ENCODE data around the gene HECTD4.
"Not testable (repeated sequence)": the region's sequence is repeated elsewhere in the genome, so short reads cannot be mapped to it uniquely, and the experiment has no call there.

Gene HECTD4, protein sequence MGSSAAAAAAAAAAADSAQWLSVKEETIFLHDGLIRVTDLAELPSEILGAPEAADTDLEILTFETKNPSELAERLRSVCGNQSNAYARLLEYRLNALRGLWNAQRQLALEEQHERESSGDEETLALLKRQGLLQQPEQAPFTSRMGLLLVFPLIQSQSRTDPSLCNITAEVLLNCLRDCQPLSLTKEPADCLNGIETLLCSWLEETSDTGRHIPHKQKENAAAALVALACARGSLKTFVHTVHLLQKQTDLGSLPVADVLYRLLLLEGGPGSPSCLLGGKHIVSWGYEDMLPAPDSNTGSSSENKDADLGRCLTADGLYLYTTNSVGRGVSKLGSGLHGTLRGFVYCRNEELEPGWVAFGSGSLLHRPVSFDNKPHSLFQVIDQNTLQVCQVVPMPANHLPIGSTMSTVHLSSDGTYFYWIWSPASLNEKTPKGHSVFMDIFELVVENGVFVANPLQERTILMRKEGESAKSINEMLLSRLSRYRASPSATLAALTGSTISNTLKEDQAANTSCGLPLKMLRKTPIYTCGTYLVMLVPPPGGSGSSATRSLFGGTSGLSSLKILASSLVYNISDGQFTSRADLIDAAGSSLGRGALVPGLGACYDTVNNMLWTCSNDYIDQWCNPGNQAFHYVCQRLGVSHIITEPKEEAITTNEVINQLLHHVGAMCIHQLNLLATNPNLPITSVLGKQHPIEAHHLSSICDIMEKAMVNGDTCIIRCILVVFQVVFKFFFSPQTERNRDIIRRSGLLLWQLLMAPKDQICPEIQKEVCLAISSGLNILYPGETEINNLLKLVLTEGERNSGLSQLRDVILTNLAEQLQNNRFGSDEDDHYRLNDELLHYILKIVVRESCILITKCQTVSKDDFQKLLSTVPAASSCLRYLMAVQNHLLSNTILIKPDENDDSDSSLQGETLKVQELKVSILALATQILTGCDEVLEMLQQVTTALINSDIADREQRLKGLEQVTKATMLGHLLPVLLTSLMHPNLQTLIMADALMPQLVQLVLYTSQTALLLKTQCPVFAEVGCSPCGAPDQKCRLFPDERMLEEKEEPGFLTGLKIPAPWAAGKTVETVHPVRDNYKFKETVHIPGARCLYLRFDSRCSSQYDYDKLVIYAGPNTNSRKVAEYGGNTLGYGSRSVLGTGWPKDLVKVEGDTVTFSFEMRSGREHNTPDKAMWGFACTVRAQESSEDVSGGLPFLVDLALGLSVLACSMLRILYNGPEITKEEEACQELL (N-terminal part only)

GRCh38 chr12:112381883-112382796 lies at the start of gene HECTD4:
TSS of gene HECTD4 (minus strand) at chr12:112382431. CDS start at chr12:112382128, 303 bp downstream.
- H3K4me3 ChIP-seq (ENCODE audit: low read depth, low read length) = peak within 1 kb of the TSS; percentile 71
- peak; percentile 29 for DNase-seq (ENCODE audit: low read depth)

GRCh38 chr12:112431965-112432364 lies 49.7 kb upstream of the HECTD4 start:
- H3K4me3 ChIP-seq (ENCODE audit: low read depth, low read length) = no peak overlapping the region
- DNase-seq (ENCODE audit: low read depth) = no peak

DNA sequence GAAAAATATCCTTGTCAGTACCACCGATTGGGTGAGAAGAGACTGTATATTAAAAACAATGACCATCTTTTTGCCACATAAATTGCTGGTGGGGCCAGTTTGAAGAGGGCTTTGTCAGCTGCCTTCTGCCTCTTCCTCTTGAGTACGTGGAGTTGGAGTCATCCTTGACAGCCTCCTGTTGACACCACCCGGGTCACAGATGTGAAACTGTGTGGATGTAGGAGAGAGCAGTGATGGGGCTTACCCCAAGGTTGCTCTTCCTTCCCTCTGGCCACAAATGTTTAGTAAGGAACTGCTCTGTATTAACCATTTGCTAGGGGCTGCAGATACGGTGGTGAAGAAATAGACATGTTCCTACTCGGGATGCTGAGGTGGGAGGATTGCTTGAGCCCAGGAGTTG lies 48.7 kb upstream of the HECTD4 start:
- H3K4me3 ChIP-seq (ENCODE audit: low read depth, low read length) = no peak overlapping the region
- DNase-seq (ENCODE audit: low read depth) = no peak

DNA sequence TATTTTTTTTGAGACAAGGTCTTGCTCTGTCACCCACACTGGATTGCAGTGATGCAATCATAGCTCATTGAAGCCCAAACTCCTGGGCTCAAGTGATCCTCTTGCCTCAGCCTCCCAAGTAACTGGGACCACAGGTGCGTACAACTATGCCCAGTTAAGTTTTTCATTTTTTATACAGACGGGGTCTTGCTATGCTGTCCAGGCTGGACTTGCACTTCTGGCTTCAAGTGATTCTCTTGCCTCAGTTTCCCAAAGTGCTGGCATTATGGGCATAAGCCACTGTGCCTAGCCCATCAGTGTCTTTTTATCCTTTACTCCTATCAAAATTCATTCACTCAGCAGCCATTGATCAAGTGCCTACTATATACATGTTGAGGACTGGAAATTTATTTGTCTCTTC lies 45.5 kb upstream of the HECTD4 start:
- H3K4me3 ChIP-seq (ENCODE audit: low read depth, low read length) = no peak overlapping the region
- no peak for DNase-seq (ENCODE audit: low read depth)

DNA sequence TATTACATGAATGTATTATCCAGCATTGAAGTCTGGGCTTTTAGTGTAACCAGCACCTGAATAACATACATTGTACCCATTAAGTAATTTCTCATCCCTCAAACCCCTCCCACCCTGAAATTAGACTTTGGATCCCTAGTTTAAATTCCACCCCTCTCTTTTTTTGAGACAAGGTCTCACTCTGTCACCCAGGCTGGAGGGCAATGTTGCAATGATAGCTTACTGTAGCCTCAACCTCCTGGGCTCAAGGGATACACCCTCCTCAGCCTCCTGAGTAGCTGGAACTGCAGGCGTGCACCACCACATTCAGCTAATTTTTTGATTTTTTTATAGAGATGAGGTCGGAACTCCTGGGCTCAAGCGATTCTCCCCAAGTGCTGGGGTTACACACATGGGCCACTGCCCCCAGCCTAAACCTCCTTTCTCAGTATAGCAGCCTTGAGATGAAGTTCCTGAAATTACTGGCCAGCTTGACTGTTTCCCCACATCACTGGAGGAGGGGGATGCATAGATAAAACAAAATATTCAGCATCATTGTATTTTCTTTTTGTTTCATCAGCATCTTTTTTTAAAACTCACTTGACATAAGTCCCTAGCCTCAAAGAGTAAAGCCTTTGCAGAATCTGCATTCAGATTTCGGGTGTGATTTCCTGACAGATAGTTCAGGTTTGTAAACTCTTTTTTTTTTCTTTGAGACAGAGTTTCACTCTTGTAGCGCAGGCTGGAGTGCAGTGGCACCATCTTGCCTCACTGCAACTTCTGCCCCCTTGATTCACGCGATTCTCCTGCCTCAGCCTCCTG lies 43.6 kb upstream of the HECTD4 start:
- no peak for DNase-seq (ENCODE audit: low read depth)
- no peak overlapping the region for H3K4me3 ChIP-seq (ENCODE audit: low read depth, low read length)

- DNase-seq (ENCODE audit: low read depth) = no peak
- no peak overlapping the region for H3K4me3 ChIP-seq (ENCODE audit: low read depth, low read length)
Observed at GRCh38 chr12:112424126-112424525, 41.9 kb upstream of the HECTD4 start.

DNA sequence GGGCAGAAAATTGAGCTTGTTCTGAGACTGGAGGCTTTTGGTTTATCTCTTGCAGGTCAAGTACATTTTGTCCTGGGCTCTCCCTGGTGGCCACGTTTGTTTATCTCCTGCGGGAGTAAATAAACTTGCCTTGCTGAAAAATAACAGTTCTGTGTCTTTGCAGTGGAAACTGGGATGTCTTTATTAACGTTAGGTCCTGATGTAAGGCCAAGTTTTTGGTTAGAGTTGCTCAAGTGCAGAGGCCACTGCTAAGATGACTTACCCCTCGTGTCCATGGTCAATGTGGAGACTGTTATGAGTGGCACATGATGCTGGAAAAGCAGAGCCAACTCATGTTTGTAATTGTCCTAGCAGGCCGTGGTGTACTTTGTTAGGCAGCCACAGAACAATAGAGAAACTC lies 40.3 kb upstream of the HECTD4 start:
- H3K4me3 ChIP-seq (ENCODE audit: low read depth, low read length) = no peak overlapping the region
- no peak for DNase-seq (ENCODE audit: low read depth)

GRCh38 chr12:112421363-112421762 lies 39.1 kb upstream of the HECTD4 start:
- H3K4me3 ChIP-seq (ENCODE audit: low read depth, low read length) = no peak overlapping the region
- no peak for DNase-seq (ENCODE audit: low read depth)

- no peak for DNase-seq (ENCODE audit: low read depth)
- no peak overlapping the region for H3K4me3 ChIP-seq (ENCODE audit: low read depth, low read length)
Observed at GRCh38 chr12:112420740-112421139, 38.5 kb upstream of the HECTD4 start.

- DNase-seq (ENCODE audit: low read depth) = peak; percentile 33
- H3K4me3 ChIP-seq (ENCODE audit: low read depth, low read length) = peak overlapping the region; percentile 76
Observed at GRCh38 chr12:112419297-112420133, 37.3 kb upstream of the HECTD4 start.

DNA sequence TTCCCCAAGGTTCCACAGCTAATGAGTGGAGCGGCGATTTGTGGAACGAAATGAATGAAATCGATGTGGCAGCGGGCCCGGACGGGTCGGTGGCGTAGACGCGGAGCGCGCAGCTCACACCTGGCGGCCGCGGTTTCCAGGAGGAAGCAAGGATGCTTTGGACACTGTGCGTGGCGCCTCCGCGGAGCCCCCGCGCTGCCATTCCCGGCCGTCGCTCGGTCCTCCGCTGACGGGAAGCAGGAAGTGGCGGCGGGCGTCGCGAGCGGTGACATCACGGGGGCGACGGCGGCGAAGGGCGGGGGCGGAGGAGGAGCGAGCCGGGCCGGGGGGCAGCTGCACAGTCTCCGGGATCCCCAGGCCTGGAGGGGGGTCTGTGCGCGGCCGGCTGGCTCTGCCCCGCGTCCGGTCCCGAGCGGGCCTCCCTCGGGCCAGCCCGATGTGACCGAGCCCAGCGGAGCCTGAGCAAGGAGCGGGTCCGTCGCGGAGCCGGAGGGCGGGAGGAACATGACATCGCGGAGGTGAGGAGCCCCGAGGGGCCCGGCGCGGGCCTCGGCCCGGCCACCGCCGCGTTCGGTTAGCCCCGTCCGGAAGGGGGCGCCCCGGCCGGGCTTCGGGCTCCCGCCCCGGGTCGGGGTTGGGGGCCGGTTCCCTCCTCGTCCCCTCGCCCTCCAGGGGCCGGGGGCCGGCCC lies 36.5 kb upstream of the HECTD4 start, which contains the start of gene PTPN11:
Gene PTPN11, plus strand, starts transcription at position 340 of the 689 bp plus-strand sequence. Its CDS starts 165 bp downstream, at position 505.
- H3K4me3 ChIP-seq (ENCODE audit: low read depth, low read length) = peak within 1 kb of the TSS; percentile 76
- DNase-seq (ENCODE audit: low read depth) = peak; percentile 29

- no peak for DNase-seq (ENCODE audit: low read depth)
- H3K4me3 ChIP-seq (ENCODE audit: low read depth, low read length) = peak overlapping the region; percentile 76
Observed at GRCh38 chr12:112418273-112418607, 36.0 kb upstream of the HECTD4 start.

- not testable (repeated sequence) for H3K4me3 ChIP-seq (ENCODE audit: low read depth, low read length); DNase-seq (ENCODE audit: low read depth)
Observed at GRCh38 chr12:112415457-112415856, 33.2 kb upstream of the HECTD4 start.

- H3K4me3 ChIP-seq (ENCODE audit: low read depth, low read length) = no peak overlapping the region
- no peak for DNase-seq (ENCODE audit: low read depth)
Observed at GRCh38 chr12:112413855-112414625, 31.8 kb upstream of the HECTD4 start.

- H3K4me3 ChIP-seq (ENCODE audit: low read depth, low read length) = no peak overlapping the region
- DNase-seq (ENCODE audit: low read depth) = no peak
Observed at GRCh38 chr12:112409906-112410244, 27.6 kb upstream of the HECTD4 start.
